OCI-LY1 (cell line): ENCODE results near the gene BTN1A1.
A peak's percentile ranks its signal among the peaks of the same experiment; 100 is the strongest.
"Not testable (repeated sequence)": the region's sequence is repeated elsewhere in the genome, so short reads cannot be mapped to it uniquely, and the experiment has no call there.

Source experiments
- H2AFZ ChIP-seq: fragments of 200-600 bp; sonication (generic), shearing (Covaris generic); 2 replicates; pipeline ENCODE4 v1.6.0; 2014; ENCODE audit warnings: antibody characterized with exemption, mild to moderate bottlenecking, low read length
- H3F3A ChIP-seq: fragments of 200-600 bp; sonication (generic), shearing (Covaris generic); 2 replicates; pipeline ENCODE4 v1.6.0; 2014; ENCODE audit warnings: mild to moderate bottlenecking, antibody characterized with exemption, low read length, moderate library complexity; ENCODE audit not compliant: insufficient read depth
- H3K27ac ChIP-seq: fragments of 200-600 bp; sonication (generic); 2 replicates; pipeline ENCODE4 v1.5.1; 2014; ENCODE audit warnings: low read length, mixed run types, mild to moderate bottlenecking, low read depth; ENCODE audit not compliant: poor library complexity, severe bottlenecking
- H3K27me3 ChIP-seq: fragments of 200-600 bp; sonication (generic); 2 replicates; pipeline ENCODE4 v1.6.0; 2014; ENCODE audit warnings: antibody characterized with exemption, mild to moderate bottlenecking, low read length, moderate library complexity; ENCODE audit not compliant: insufficient read depth
- H3K36me3 ChIP-seq: fragments of 200-600 bp; sonication (generic); 2 replicates; pipeline ENCODE4 v1.6.1; 2014; ENCODE audit warnings: mild to moderate bottlenecking, antibody characterized with exemption, low read length, moderate library complexity, mixed read lengths; ENCODE audit not compliant: insufficient read depth
- H3K4me1 ChIP-seq: fragments of 200-600 bp; sonication (generic); 2 replicates; pipeline ENCODE4 v1.5.1; 2014; ENCODE audit warnings: mild to moderate bottlenecking, low read length, moderate library complexity; ENCODE audit not compliant: insufficient read depth, severe bottlenecking
- H3K4me2 ChIP-seq: fragments of 200-600 bp; sonication (generic), shearing (Covaris generic); 2 replicates; pipeline ENCODE4 v1.6.1; 2014; ENCODE audit warnings: low read length
- H3K4me3 ChIP-seq: fragments of 200-600 bp; sonication (generic); 2 replicates; pipeline ENCODE4 v1.5.1; 2014; ENCODE audit warnings: low read length, low read depth, mild to moderate bottlenecking, mixed read lengths; ENCODE audit not compliant: poor library complexity, severe bottlenecking
- H3K79me2 ChIP-seq: fragments of 200-600 bp; shearing (Covaris generic); 2 replicates; pipeline ENCODE4 v1.6.1; 2016; ENCODE audit warnings: mixed run types, low read length, mixed read lengths; ENCODE audit not compliant: insufficient read depth
- H3K9ac ChIP-seq: fragments of 200-600 bp; sonication (generic), shearing (Covaris generic); 2 replicates; pipeline ENCODE4 v1.6.1; 2014; ENCODE audit warnings: mild to moderate bottlenecking, low read length, mixed read lengths
- H3K9me2 ChIP-seq: fragments of 200-600 bp; sonication (generic), shearing (Covaris generic); 2 replicates; pipeline ENCODE4 v1.6.1; 2014; ENCODE audit warnings: low read depth, mild to moderate bottlenecking, low read length, mixed read lengths
- H3K9me3 ChIP-seq: fragments of 200-600 bp; shearing (Covaris generic); 2 replicates; pipeline ENCODE4 v1.6.1; 2014; ENCODE audit warnings: low read length, mixed read lengths
- H4K20me1 ChIP-seq: fragments of 200-600 bp; sonication (generic), shearing (Covaris generic); 2 replicates; pipeline ENCODE4 v1.6.0; 2016; ENCODE audit warnings: mild to moderate bottlenecking, low read length; ENCODE audit not compliant: insufficient read depth
- CTCF ChIP-seq: fragments of 200-600 bp; sonication (generic), shearing (Covaris generic); IDR thresholded peaks from 2 replicates; pipeline ENCODE4 v1.5.1; 2017; ENCODE audit warnings: mild to moderate bottlenecking, antibody characterized with exemption, low read length, moderate library complexity, mixed read lengths
- EZH2 ChIP-seq: fragments of 200-600 bp; sonication (generic), shearing (Covaris generic); IDR thresholded peaks from 2 replicates; pipeline ENCODE4 v1.8.0; 2017; ENCODE audit warnings: borderline replicate concordance, mixed run types, mild to moderate bottlenecking, antibody characterized with exemption, low read length, moderate library complexity, mixed read lengths

BTN1A1 gene

DNA sequence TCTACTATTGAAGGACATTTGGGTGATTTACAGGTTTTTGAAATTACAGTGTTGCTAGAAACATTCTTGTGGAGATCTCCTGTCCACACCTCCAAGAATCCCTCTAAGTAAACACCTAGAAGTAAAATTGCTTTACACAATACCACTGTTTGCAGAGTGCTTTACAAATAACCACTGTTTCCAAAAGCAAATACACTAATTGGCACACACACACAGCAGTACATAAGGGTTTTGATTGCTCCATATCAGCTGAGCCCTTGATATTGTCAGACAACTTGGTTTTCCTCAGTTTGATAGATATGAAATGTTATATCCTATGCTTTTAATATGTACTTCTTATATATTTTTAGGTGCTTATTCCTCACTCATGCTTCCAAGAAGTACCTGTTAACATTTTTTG is 44.4 kb downstream of the BTN1A1 start:
- Histone ChIP-seq H3K9me2 (no peaks in the 10 kb centered on the region), H3K27ac (no peak overlapping the region), H3F3A (peaks cover 10% of the 10 kb centered on the region; the same call in 1 of the 2 replicates), H3K9me3 (no peaks in the 10 kb centered on the region), H4K20me1 (no peaks in the 10 kb centered on the region), H3K9ac (no peak overlapping the region), H3K36me3 (peaks cover 43% of the 10 kb centered on the region), H3K4me1 (peaks cover 22% of the 10 kb centered on the region), H3K4me3 (no peak overlapping the region), H3K4me2 (no peak overlapping the region), H2AFZ (no peak overlapping the region), H3K27me3 (no peaks in the 10 kb centered on the region), H3K79me2 (peaks cover 16% of the 10 kb centered on the region; the same call in 1 of the 2 replicates)
- TF ChIP-seq EZH2 (no peak), CTCF (no peak)

GRCh38 chr6:26545627-26546026 is 45.5 kb downstream of the BTN1A1 start:
- H3K4me1 ChIP-seq: peaks cover 24% of the 10 kb centered on the region
- H3K9me3 ChIP-seq: no peaks in the 10 kb centered on the region
- H3K27ac ChIP-seq: no peak overlapping the region
- no peaks in the 10 kb centered on the region for H4K20me1 ChIP-seq
- H3K36me3 ChIP-seq: peaks cover 43% of the 10 kb centered on the region
- TF ChIP-seq EZH2 (no peak), CTCF (no peak)
- no peak overlapping the region for H3K9ac ChIP-seq
- no peaks in the 10 kb centered on the region for H3K9me2 ChIP-seq
- no peak overlapping the region for H2AFZ ChIP-seq
- no peaks in the 10 kb centered on the region for H3K27me3 ChIP-seq
- H3K4me3 ChIP-seq: no peak overlapping the region
- peaks cover 9% of the 10 kb centered on the region; the same call in 1 of the 2 replicates for H3K79me2 ChIP-seq
- no peak overlapping the region; the same call in 1 of the 2 replicates for H3K4me2 ChIP-seq
- H3F3A ChIP-seq: peaks cover 10% of the 10 kb centered on the region; the same call in 1 of the 2 replicates

- peaks cover 38% of the 10 kb centered on the region for H3K36me3 ChIP-seq
- H3K9ac ChIP-seq, H3K4me3 ChIP-seq, H3K9me2 ChIP-seq, H3K9me3 ChIP-seq, H4K20me1 ChIP-seq, H3K79me2 ChIP-seq, H3K27ac ChIP-seq, H2AFZ ChIP-seq, H3F3A ChIP-seq, H3K27me3 ChIP-seq, H3K4me2 ChIP-seq: not testable (repeated sequence)
- H3K4me1 ChIP-seq: peaks cover 32% of the 10 kb centered on the region
Measured at GRCh38 chr6:26547363-26547762, 47.3 kb downstream of the BTN1A1 start.

DNA sequence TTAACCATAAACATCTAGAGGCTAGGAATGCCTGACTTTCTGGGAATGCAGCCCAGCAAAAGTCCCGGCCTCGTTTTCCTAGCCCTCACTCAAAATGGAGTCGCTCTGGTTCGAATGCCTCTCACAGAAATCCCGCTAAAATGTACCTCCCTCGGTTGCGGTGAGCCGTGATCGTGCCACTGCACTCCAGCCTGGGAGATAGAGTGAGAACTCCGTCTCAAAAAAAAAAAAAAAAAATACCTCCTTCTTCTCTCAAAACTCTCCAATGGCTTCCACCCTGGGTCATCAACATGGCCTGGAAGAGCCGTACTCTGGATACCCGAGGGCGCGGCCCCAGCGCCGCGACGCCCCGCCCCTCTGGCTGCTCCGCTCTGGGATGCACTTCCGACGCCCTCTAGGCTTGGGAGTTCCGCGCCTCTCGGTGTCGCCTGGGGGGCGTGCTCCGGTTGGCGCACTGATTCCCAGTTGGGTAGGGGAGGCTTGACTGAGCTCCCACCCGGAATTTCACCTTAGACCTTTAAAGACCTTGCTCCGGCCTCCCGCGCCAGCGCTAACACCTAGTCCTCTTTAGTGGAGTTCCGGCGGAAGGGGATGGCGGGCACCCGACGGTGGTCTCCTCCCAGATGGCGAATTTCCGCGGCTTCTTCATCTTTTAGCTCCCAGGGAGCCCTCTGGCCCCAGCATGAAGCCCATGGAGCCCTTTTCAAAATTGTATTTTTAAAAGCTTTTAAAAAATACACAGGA is 50.3 kb downstream of the BTN1A1 start:
- Histone ChIP-seq H3K9ac (peak overlapping the region; percentile 89), H4K20me1 (no peaks in the 10 kb centered on the region)

More for the DNA sequence above, 50.3 kb downstream of the BTN1A1 start:
- H3K9me3 ChIP-seq: no peaks in the 10 kb centered on the region
- H3K27me3 ChIP-seq: no peaks in the 10 kb centered on the region
- peaks cover 10% of the 10 kb centered on the region; the same call in 1 of the 2 replicates for H3F3A ChIP-seq
- peak overlapping the region; percentile 63 for H3K27ac ChIP-seq
- peaks cover 54% of the 10 kb centered on the region for H3K4me1 ChIP-seq
- H3K4me2 ChIP-seq: peak overlapping the region; percentile 95
- no peaks in the 10 kb centered on the region for H3K79me2 ChIP-seq
- TF ChIP-seq EZH2 (no peak), CTCF (no peak)
- H3K36me3 ChIP-seq: peaks cover 15% of the 10 kb centered on the region; the same call in 1 of the 2 replicates
- no peaks in the 10 kb centered on the region for H3K9me2 ChIP-seq
- peak overlapping the region; percentile 66 for H2AFZ ChIP-seq
- H3K4me3 ChIP-seq: peak overlapping the region; percentile 95
